ENCODE data around the gene SYT9.

- no peak for TF ChIP-seq CTCF (IDR thresholded peaks at IDR 0.05)
- no peak for TF ChIP-seq EZH2 (IDR thresholded peaks at IDR 0.05)
- no peak for TF ChIP-seq EZH2phosphoT487 (IDR thresholded peaks at IDR 0.05)
Observed at GRCh38 chr11:7451952-7452494, 200.3 kb downstream of the SYT9 start.
